Measurements from ENCODE around the gene N4BP2.

Gene N4BP2

GRCh38 chr4:40199179-40199670, 142.6 kb downstream of the N4BP2 start:
- Histone ChIP-seq H3K27ac (ENCODE audit: extremely low read depth, low read depth, low read length) (no peak overlapping the region), H3K36me3 (ENCODE audit: control insufficient read depth in 2 of 2, insufficient read depth in 1 of 2, low read length in 2 of 2) (no peaks in the 10 kb centered on the region), H3K9me3 (ENCODE audit: control insufficient read depth, insufficient read depth, low read depth, low read length) (no peaks in the 10 kb centered on the region), H3K4me1 (ENCODE audit: control insufficient read depth, insufficient read depth, low read length) (no peaks in the 10 kb centered on the region), H3K4me3 (ENCODE audit: low read depth, low read length) (no peak overlapping the region)
- ChIA-PET CTCF (interaction anchor here (0.6 kb wide), 1 partner anchor 8 kb away, joined by 3 read pairs; no protein-coding TSS in a partner anchor), POLR2A (no interaction called here)
- TF ChIP-seq OVOL3 (tag by site-specific recombination; IDR thresholded peaks at IDR 0.05), result no peak
- no peak for TF ChIP-seq ZBTB10 (tag by site-specific recombination; IDR thresholded peaks at IDR 0.05)
- TF ChIP-seq SCRT1 (tag by site-specific recombination; IDR thresholded peaks at IDR 0.05; ENCODE audit: borderline replicate concordance), result no peak
- no peak for TF ChIP-seq ZBTB17 (tag by site-specific recombination; IDR thresholded peaks at IDR 0.05)
- TF ChIP-seq ZNF16 (tag by site-specific recombination; IDR thresholded peaks at IDR 0.05; ENCODE audit: low read depth), result no peak
- TF ChIP-seq ZNF777 (tag by site-specific recombination; IDR thresholded peaks at IDR 0.05; ENCODE audit: borderline replicate concordance), result no peak
- TF ChIP-seq KLF9 (tag by site-specific recombination; IDR thresholded peaks at IDR 0.05; ENCODE audit: low read depth), result no peak
- no peak for TF ChIP-seq ZNF174 (tag by site-specific recombination; IDR thresholded peaks at IDR 0.05)
- no peak for TF ChIP-seq GLIS1 (tag by site-specific recombination; IDR thresholded peaks at IDR 0.05)
- no peak for TF ChIP-seq TSHZ1 (tag by site-specific recombination; IDR thresholded peaks at IDR 0.05; ENCODE audit: borderline replicate concordance)
- no peak for TF ChIP-seq ZNF449 (tag by site-specific recombination; IDR thresholded peaks at IDR 0.05)
- TF ChIP-seq REPIN1 (tag by site-specific recombination; IDR thresholded peaks at IDR 0.05; ENCODE audit: low read depth), result no peak
- no peak for TF ChIP-seq ZBTB8A (tag by site-specific recombination; IDR thresholded peaks at IDR 0.05)
- TF ChIP-seq GLI2 (tag by site-specific recombination; IDR thresholded peaks at IDR 0.05; ENCODE audit: borderline replicate concordance, low read depth), result no peak
- TF ChIP-seq PRDM6 (tag by site-specific recombination; IDR thresholded peaks at IDR 0.05), result no peak
- no peak for TF ChIP-seq PRDM2 (tag by site-specific recombination; IDR thresholded peaks at IDR 0.05; ENCODE audit: borderline replicate concordance)
- TF ChIP-seq ZNF223 (tag by site-specific recombination; IDR thresholded peaks at IDR 0.05), result no peak
- TF ChIP-seq ZNF341 (tag by site-specific recombination; IDR thresholded peaks at IDR 0.05; ENCODE audit: low read depth), result no peak
- TF ChIP-seq ZNF132 (tag by site-specific recombination; IDR thresholded peaks at IDR 0.05; ENCODE audit: borderline replicate concordance), result no peak

All from HEK293 (cell line).